Measurements from ENCODE around the gene C19orf44.

C19orf44 gene

DNA sequence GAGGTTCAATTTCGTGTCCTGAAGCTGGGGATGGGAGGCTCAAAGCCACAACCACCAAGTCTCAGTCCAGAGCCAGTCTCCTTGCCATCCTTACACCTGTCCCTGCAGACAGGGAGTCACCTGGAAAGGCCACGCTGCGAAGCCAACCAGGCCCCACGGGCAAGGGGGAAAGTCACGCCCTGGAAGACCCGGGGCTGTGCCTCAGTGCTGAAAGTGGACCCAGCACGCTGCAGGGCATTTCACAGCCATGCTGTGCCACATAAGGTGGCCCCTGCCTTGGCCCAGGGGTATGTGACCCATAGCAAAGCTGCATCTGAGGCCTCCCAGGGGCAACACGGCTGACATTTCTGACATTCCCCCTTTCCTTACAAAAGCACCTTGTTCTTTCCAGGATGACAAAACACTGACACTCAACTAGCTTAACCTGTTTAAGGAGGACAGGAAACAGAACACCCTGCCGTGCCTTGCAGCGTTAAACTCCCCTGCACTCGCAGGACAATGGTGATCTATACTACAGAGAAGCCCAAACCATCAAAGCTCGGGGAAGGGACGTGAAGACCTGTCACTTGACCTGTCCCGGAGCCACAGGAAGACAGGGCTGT lies 31.2 kb downstream of the C19orf44 start:
- Histone ChIP-seq H3K9me2 (replicated peaks; ENCODE audit: control insufficient read depth, low read length) (no peaks in the 10 kb centered on the region), H3K9me3 (ENCODE audit: control insufficient read depth, insufficient read depth, low read length) (no peaks in the 10 kb centered on the region), H3K27ac (ENCODE audit: low read depth, low read length) (no peak overlapping the region), H3F3A (ENCODE audit: control insufficient read depth, insufficient read depth) (no peaks in the 10 kb centered on the region), H3K27me3 (ENCODE audit: control insufficient read depth, low read length) (no peaks in the 10 kb centered on the region), H3K4me3 (ENCODE audit: low read length) (no peak overlapping the region), H3K4me2 (ENCODE audit: low read length) (no peak overlapping the region), H3K79me2 (ENCODE audit: control insufficient read depth, low read length) (peaks cover 16% of the 10 kb centered on the region), H3K4me1 (ENCODE audit: control insufficient read depth, low read length) (no peaks in the 10 kb centered on the region), H4K20me1 (ENCODE audit: control insufficient read depth, insufficient read depth, low read depth, low read length) (peaks cover 3% of the 10 kb centered on the region; the same call in 1 of the 2 replicates), H3K36me3 (ENCODE audit: control insufficient read depth, low read length) (peaks cover 94% of the 10 kb centered on the region)
- no peak for TF ChIP-seq EZH2phosphoT487 (IDR thresholded peaks at IDR 0.05; ENCODE audit: borderline replicate concordance, low read length)
- TF ChIP-seq, protein P1, sequence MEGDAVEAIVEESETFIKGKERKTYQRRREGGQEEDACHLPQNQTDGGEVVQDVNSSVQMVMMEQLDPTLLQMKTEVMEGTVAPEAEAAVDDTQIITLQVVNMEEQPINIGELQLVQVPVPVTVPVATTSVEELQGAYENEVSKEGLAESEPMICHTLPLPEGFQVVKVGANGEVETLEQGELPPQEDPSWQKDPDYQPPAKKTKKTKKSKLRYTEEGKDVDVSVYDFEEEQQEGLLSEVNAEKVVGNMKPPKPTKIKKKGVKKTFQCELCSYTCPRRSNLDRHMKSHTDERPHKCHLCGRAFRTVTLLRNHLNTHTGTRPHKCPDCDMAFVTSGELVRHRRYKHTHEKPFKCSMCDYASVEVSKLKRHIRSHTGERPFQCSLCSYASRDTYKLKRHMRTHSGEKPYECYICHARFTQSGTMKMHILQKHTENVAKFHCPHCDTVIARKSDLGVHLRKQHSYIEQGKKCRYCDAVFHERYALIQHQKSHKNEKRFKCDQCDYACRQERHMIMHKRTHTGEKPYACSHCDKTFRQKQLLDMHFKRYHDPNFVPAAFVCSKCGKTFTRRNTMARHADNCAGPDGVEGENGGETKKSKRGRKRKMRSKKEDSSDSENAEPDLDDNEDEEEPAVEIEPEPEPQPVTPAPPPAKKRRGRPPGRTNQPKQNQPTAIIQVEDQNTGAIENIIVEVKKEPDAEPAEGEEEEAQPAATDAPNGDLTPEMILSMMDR (IDR thresholded peaks at IDR 0.05; ENCODE audit: low read depth, low read length, poor library complexity, severe bottlenecking): no peak

DNA sequence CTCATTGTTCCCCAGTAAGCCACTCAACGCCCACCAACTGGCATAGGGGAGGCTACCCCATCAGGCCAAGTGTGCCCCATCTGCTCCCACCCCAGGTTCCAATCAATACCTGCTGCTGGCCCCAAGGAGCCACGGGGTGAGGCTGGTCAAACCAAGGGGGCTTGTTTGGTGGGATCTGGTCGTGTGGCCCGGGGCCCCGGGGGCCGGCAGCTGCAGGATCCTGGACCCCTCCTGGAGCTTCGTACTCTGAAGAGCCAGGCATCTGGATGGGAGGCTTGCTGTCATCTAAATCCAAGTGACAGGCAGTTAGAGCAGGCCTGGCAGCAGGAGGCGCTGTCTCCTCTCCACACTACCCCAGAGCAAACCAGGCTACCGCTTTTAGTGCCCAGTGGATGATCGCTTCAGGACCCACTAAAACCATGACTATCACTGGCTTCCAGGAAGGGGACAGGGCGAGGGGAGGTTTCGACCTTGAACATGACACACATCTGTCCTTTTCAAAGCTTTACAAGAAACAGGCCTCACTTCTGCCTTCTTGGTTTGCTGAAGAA lies 31.9 kb downstream of the C19orf44 start:
- Histone ChIP-seq H3K4me2 (ENCODE audit: low read length) (no peak overlapping the region), H3K4me3 (ENCODE audit: low read length) (no peak overlapping the region), H3K79me2 (ENCODE audit: control insufficient read depth, low read length) (peaks cover 17% of the 10 kb centered on the region), H3K9me3 (ENCODE audit: control insufficient read depth, insufficient read depth, low read length) (no peaks in the 10 kb centered on the region), H3K27me3 (ENCODE audit: control insufficient read depth, low read length) (no peaks in the 10 kb centered on the region), H3K27ac (ENCODE audit: low read depth, low read length) (no peak overlapping the region), H4K20me1 (ENCODE audit: control insufficient read depth, insufficient read depth, low read depth, low read length) (peaks cover 3% of the 10 kb centered on the region; the same call in 1 of the 2 replicates), H3F3A (ENCODE audit: control insufficient read depth, insufficient read depth) (no peaks in the 10 kb centered on the region), H3K4me1 (ENCODE audit: control insufficient read depth, low read length) (no peaks in the 10 kb centered on the region), H3K9me2 (replicated peaks; ENCODE audit: control insufficient read depth, low read length) (no peaks in the 10 kb centered on the region), H3K36me3 (ENCODE audit: control insufficient read depth, low read length) (peaks cover 94% of the 10 kb centered on the region)
- TF ChIP-seq EZH2phosphoT487 (IDR thresholded peaks at IDR 0.05; ENCODE audit: borderline replicate concordance, low read length): no peak
- TF ChIP-seq, protein P1 (IDR thresholded peaks at IDR 0.05; ENCODE audit: low read depth, low read length, poor library complexity, severe bottlenecking): peak; percentile 79

DNA sequence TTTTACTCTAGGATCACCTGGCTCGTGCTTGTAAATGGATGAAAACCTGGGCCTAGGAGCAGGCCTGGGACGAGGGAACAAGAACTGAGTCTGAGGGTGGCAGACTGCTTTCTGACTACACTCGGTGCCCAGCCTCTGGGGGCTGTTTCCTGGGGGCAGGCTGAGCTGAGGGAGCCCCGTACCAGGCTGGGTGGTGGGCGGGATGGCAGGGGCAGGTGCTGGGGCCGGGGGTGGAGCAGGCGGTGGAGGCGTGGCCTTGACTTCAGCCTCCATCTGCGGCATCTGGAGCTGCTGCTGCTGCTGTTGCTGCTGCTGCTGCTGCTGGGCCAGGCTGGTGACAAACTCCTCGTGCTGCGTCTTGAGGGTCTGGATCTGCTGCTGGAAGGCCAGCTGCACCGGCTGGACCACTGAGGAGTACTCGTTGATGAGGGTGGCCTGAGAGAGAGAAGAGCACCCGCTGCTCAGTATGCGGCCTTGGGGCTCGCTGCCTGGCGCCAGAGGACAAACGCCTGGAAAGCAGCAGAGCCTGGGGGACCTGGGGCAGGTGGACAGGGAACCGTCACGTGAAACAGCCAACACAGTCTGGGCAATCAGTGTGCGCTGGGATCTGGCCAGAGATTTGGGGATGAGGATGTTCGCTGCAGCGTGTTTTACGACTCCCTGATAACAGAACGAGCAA lies 33.4 kb downstream of the C19orf44 start:
- Histone ChIP-seq H3K36me3 (ENCODE audit: control insufficient read depth, low read length) (peaks cover 96% of the 10 kb centered on the region), H3K27me3 (ENCODE audit: control insufficient read depth, low read length) (no peaks in the 10 kb centered on the region), H3K9me3 (ENCODE audit: control insufficient read depth, insufficient read depth, low read length) (no peaks in the 10 kb centered on the region), H3K4me3 (ENCODE audit: low read length) (no peak overlapping the region), H3K9me2 (replicated peaks; ENCODE audit: control insufficient read depth, low read length) (no peaks in the 10 kb centered on the region), H3K4me1 (ENCODE audit: control insufficient read depth, low read length) (no peaks in the 10 kb centered on the region), H3F3A (ENCODE audit: control insufficient read depth, insufficient read depth) (no peaks in the 10 kb centered on the region), H3K27ac (ENCODE audit: low read depth, low read length) (no peak overlapping the region), H3K79me2 (ENCODE audit: control insufficient read depth, low read length) (peaks cover 27% of the 10 kb centered on the region), H4K20me1 (ENCODE audit: control insufficient read depth, insufficient read depth, low read depth, low read length) (peaks cover 3% of the 10 kb centered on the region), H3K4me2 (ENCODE audit: low read length) (no peak overlapping the region)
- TF ChIP-seq EZH2phosphoT487 (IDR thresholded peaks at IDR 0.05; ENCODE audit: borderline replicate concordance, low read length): no peak
- TF ChIP-seq, protein P1 (IDR thresholded peaks at IDR 0.05; ENCODE audit: low read depth, low read length, poor library complexity, severe bottlenecking): no peak

Measured in DOHH2 (cell line).